IPS DF 6.9 (cell line): ENCODE results near the gene KRTCAP2.

Experiments used
- DNase-seq: peaks from one replicate; pipeline ENCODE4 v3.0.0-alpha.2; 2013; ENCODE audit warnings: low read depth, low spot score
- H3K27ac ChIP-seq: one replicate; pipeline ENCODE4 v1.5.1; 2013; ENCODE audit warnings: low read length, control low read depth
- H3K27me3 ChIP-seq: 2 replicates; pipeline ENCODE4 v1.6.1; 2013; ENCODE audit warnings: mild to moderate bottlenecking, low read length; ENCODE audit not compliant: control insufficient read depth, insufficient read depth
- H3K36me3 ChIP-seq: 2 replicates; pipeline ENCODE4 v1.6.1; 2013; ENCODE audit warnings: low read length; ENCODE audit not compliant: control insufficient read depth, insufficient read depth
- H3K4me1 ChIP-seq: 2 replicates; pipeline ENCODE4 v1.6.1; 2013; ENCODE audit warnings: low read length; ENCODE audit not compliant: control insufficient read depth, insufficient read depth
- H3K4me3 ChIP-seq: 2 replicates; pipeline ENCODE4 v1.5.1; 2013; ENCODE audit warnings: mild to moderate bottlenecking, low read length
- H3K9me3 ChIP-seq: 2 replicates; pipeline ENCODE4 v1.6.1; 2013; ENCODE audit warnings: low read length, inconsistent platforms; ENCODE audit not compliant: control insufficient read depth, insufficient read depth
- WGBS: extraction: QIAGEN DNeasy Blood & Tissue Kit; methylation state at CpG from one replicate; pipeline ENCODE4 v1.1.7; 2013; ENCODE audit warnings: mixed read lengths, missing lambda C conversion rate; ENCODE audit not compliant: insufficient read length, insufficient coverage; 5-methylcytosine and 5-hydroxymethylcytosine counted together

Gene KRTCAP2

DNA sequence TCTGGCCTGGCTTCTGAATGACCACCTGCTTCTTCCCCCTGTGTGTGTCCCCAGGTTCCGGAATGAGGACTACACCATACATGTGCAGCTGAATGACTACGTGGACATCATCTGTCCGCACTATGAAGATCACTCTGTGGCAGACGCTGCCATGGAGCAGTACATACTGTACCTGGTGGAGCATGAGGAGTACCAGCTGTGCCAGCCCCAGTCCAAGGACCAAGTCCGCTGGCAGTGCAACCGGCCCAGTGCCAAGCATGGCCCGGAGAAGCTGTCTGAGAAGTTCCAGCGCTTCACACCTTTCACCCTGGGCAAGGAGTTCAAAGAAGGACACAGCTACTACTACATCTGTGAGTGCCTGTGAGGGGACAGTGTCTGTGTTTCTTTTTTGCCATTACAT is 41.8 kb downstream of the KRTCAP2 start:
- no peak for DNase-seq
- H3K4me3 ChIP-seq, result no peak overlapping the region
- H3K36me3 ChIP-seq, result no peaks in the 10 kb centered on the region
- H3K4me1 ChIP-seq, result peaks cover 17% of the 10 kb centered on the region
- no CpG with 5 or more reads among the region's 8 CpGs for WGBS
- H3K27ac ChIP-seq, result no peak overlapping the region
- peaks cover 16% of the 10 kb centered on the region for H3K27me3 ChIP-seq
- H3K9me3 ChIP-seq, result no peaks in the 10 kb centered on the region

GRCh38 chr1:155130272-155131006 is 42.7 kb downstream of the KRTCAP2 start:
- H3K27me3 ChIP-seq, result peaks cover 24% of the 10 kb centered on the region
- H3K4me1 ChIP-seq, result peaks cover 21% of the 10 kb centered on the region
- no CpG with 5 or more reads among the region's 6 CpGs for WGBS
- no peaks in the 10 kb centered on the region for H3K36me3 ChIP-seq
- no peak overlapping the region; the same call in 1 of the 2 replicates for H3K4me3 ChIP-seq
- H3K9me3 ChIP-seq, result no peaks in the 10 kb centered on the region
- DNase-seq, result no peak
- no peak overlapping the region for H3K27ac ChIP-seq

DNA sequence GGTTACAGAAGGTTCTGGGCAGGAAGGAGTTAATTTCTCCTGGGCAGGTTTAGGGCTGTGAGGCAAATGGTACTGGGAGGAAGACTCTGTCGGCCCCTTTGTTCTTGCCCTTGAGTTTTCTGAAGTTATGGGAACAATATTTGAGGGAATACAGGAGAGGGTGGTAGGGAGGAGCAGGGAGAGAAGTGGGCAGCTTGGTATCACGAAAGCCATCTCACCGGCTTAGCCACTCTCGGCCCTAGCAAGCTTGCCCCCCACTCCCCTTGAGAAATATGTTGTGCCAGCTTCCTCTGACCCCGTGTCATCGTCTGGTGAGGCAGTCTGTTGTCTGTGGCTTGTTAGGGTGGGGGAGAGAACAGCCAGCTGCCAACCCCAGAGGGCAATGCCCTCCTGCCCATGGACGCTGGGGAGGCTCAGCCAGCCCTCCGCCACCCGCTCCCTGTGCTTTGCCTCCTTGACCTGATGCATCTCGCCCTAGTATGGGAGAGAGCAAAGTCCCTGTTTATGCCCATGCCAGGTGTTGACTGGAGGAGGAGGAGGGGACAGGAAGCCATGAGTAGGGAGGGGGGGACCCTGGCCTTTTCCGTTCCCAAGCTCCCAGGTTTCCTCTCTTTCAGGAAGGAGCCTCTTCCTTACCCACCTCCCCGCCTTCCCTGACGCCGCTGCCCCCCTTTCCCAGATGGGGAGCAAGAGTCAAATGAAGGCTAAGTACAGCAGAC is 44.2 kb downstream of the KRTCAP2 start:
- Histone ChIP-seq H3K4me1 (peaks cover 25% of the 10 kb centered on the region), H3K27ac (no peak overlapping the region), H3K4me3 (no peak overlapping the region; the same call in 1 of the 2 replicates), H3K9me3 (no peaks in the 10 kb centered on the region), H3K27me3 (peaks cover 28% of the 10 kb centered on the region), H3K36me3 (no peaks in the 10 kb centered on the region)
- DNase-seq, result no peak
- no CpG with 5 or more reads among the region's 14 CpGs for WGBS

DNA sequence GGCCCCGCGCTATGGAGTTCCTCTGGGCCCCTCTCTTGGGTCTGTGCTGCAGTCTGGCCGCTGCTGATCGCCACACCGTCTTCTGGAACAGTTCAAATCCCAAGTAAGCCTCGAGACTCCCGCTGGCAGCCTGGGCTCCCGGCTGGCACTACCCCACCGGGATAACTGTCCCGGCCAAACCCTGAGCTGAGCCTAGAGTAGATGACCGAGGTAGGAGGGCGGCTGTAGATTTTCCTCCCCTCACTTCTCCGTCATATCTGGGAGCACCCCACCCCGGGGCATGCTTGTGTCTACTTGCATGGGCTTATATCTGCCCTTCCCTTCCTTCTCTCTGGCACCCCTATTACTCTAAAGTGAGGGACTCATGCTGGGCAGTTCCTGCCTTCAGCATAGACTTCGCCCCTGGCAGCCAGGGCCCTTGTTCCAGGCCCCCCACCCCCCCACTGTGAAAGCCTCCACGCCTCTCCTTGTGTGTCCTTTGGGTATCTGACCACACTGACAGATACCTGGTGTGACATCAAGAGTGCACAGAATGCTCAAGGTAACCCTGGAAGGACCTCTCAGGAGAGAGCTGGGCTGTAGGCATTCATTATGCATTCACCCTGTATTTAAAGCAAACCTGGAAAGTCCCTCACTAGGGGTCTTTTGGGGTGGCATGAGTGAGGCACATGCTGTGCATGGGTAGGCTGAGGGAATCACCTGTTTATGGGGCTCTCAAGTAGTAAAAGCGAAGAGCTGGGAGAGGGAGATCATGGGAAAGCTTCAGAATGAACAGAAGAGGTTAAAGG is 44.9 kb downstream of the KRTCAP2 start:
- WGBS, result no CpG with 5 or more reads among the region's 17 CpGs
- Histone ChIP-seq H3K4me1 (peaks cover 25% of the 10 kb centered on the region), H3K4me3 (peak overlapping the region; percentile 46; the same call in 1 of the 2 replicates), H3K9me3 (no peaks in the 10 kb centered on the region), H3K27me3 (peaks cover 28% of the 10 kb centered on the region), H3K36me3 (no peaks in the 10 kb centered on the region), H3K27ac (no peak overlapping the region)
- DNase-seq, result no peak

DNA sequence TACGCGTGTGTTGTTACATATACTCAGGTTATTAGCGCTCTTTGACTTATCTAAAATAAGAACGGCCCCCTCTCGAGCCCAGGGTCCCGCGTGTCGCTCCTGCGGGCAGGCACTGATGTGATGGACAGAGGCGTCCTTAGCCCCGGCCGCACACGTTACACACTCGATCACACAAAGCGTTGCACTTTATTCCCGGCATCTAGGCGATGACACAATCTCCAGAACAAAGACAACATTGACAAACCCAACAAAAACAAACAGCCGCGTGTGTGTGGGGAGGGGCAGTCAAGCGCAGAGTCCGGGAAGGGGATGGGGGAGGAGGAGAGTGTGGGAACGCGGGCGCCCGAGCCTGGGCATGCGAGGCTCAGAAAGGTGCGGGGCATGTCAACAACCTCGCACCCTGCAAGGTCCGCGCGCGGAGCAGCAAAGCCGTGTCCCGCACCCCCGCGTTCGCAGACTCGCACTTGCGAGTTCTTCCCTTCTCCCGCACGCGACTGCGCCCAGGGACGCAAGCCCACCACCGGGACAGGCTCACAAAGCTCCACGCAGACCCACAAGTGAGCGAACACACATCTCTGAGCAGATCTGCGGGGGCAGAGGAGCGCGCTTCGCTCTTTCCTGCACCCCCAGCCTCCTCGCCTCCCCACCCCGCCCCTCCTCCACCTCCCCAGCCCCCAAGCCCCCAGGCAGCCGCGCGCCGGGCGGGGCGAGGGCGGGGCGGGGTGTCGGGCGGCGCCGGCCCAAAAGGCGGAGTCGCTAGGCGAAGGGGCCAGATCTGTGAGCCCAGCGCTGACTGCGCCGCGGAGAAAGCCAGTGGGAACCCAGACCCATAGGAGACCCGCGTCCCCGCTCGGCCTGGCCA is 45.8 kb downstream of the KRTCAP2 start, which contains the start of gene EFNA1:
Gene EFNA1 (plus strand): TSS at position 772 of the 862 bp plus-strand sequence. CDS start 102 bp downstream, outside the sequence.
- Histone ChIP-seq H3K4me3 (peak within 1 kb of the TSS; percentile 46; the same call in 1 of the 2 replicates), H3K36me3 (no peaks in the 10 kb centered on the region), H3K27ac (no peak within 1 kb of the TSS), H3K4me1 (peaks cover 25% of the 10 kb centered on the region), H3K9me3 (no peaks in the 10 kb centered on the region), H3K27me3 (peaks cover 28% of the 10 kb centered on the region)
- DNase-seq, result no peak
- WGBS, result no CpG with 5 or more reads among the region's 76 CpGs

GRCh38 chr1:155126556-155127104 is 46.5 kb downstream of the KRTCAP2 start:
- H3K36me3 ChIP-seq, result no peaks in the 10 kb centered on the region
- WGBS, result no CpG with 5 or more reads among the region's 32 CpGs
- H3K27me3 ChIP-seq, result peaks cover 28% of the 10 kb centered on the region
- H3K27ac ChIP-seq, result no peak overlapping the region
- H3K4me3 ChIP-seq, result peak overlapping the region; percentile 46; the same call in 1 of the 2 replicates
- no peak for DNase-seq
- H3K4me1 ChIP-seq, result peaks cover 25% of the 10 kb centered on the region
- H3K9me3 ChIP-seq, result no peaks in the 10 kb centered on the region

- peaks cover 25% of the 10 kb centered on the region for H3K4me1 ChIP-seq
- H3K36me3 ChIP-seq, result no peaks in the 10 kb centered on the region
- H3K27ac ChIP-seq, result no peak overlapping the region
- no peaks in the 10 kb centered on the region for H3K9me3 ChIP-seq
- H3K4me3 ChIP-seq, result peak overlapping the region; percentile 46; the same call in 1 of the 2 replicates
- peaks cover 28% of the 10 kb centered on the region for H3K27me3 ChIP-seq
- no CpG with 5 or more reads among the region's 53 CpGs for WGBS
- no peak for DNase-seq
These were observed 47.1 kb downstream of the KRTCAP2 start for GRCh38 chr1:155125946-155126555.

DNA sequence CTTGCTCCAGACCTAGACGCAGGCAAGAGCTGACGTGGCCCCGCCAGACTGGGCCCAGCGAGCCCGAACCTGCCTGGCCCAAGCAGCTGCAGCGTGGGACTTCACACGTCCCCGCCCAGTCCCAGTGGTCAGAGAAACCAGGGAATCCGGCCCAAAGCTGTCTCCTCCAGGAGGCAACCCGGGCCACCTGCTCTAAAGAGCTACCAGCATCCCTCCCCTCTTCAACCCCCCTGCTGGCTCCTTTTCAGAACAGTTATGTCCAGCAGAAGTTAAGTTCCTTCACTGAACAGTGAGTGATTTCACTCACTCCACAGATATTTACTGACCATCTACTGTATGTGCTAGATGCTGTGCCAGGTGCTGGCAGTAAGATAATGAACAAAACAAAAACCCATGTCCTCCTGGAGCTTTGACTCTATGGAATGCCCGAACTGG is 47.6 kb downstream of the KRTCAP2 start:
- H3K4me1 ChIP-seq, result peaks cover 25% of the 10 kb centered on the region
- DNase-seq, result no peak
- peaks cover 28% of the 10 kb centered on the region for H3K27me3 ChIP-seq
- H3K4me3 ChIP-seq, result no peak overlapping the region
- no CpG with 5 or more reads among the region's 11 CpGs for WGBS
- H3K9me3 ChIP-seq, result no peaks in the 10 kb centered on the region
- H3K27ac ChIP-seq, result no peak overlapping the region
- no peaks in the 10 kb centered on the region for H3K36me3 ChIP-seq
